Stimulated activated CD8-positive, alpha-beta memory T cell treated with anti-CD3 and anti-CD28 coated beads, Interleukin-7, amount 100 ng/mL, for 48 hours (primary cell): Measurements from ENCODE around the gene IQSEC1.

Experiments
- DNase-seq, 2 donors: peaks; one replicate each; pipeline ENCODE4 v3.0.0-alpha.2; 2020; ENCODE audit warnings: low read depth in 1 of 2; ENCODE audit errors: extremely low read depth in 1 of 2

The IQSEC1 gene

GRCh38 chr3:13017361-13018042, 55.7 kb downstream of the IQSEC1 start:
- no peak for DNase-seq

- DNase-seq, result no peak
Observed at GRCh38 chr3:13016721-13017255, 56.4 kb downstream of the IQSEC1 start.

GRCh38 chr3:13016083-13016720, 57.0 kb downstream of the IQSEC1 start:
- DNase-seq, result peak in 1 of 2 donors; percentile 27

- peak in 1 of 2 donors; percentile 42 for DNase-seq
Observed at GRCh38 chr3:13015286-13016082, 57.7 kb downstream of the IQSEC1 start.

- DNase-seq, result no peak
Observed at GRCh38 chr3:13014755-13015285, 58.4 kb downstream of the IQSEC1 start.

- DNase-seq, result peak in 1 of 2 donors; percentile 25
Observed at GRCh38 chr3:13013994-13014754, 59.1 kb downstream of the IQSEC1 start.

GRCh38 chr3:13013566-13013965, 59.7 kb downstream of the IQSEC1 start:
- DNase-seq, result no peak

- no peak for DNase-seq
Observed at GRCh38 chr3:13013151-13013561, 60.1 kb downstream of the IQSEC1 start.

- DNase-seq, result peak in 1 of 2 donors; percentile 56
Observed at GRCh38 chr3:13012221-13012691, 61.0 kb downstream of the IQSEC1 start.

- DNase-seq, result peak; percentile 72 to 88
Observed at GRCh38 chr3:13011573-13012220, 61.5 kb downstream of the IQSEC1 start.

GRCh38 chr3:13010780-13011572, 62.3 kb downstream of the IQSEC1 start:
- no peak for DNase-seq

GRCh38 chr3:13009946-13010315, 63.3 kb downstream of the IQSEC1 start:
- no peak for DNase-seq

- peak in 1 of 2 donors; percentile 43 for DNase-seq
Observed at GRCh38 chr3:13009132-13009945, 63.9 kb downstream of the IQSEC1 start.

GRCh38 chr3:13008155-13008995, 64.9 kb downstream of the IQSEC1 start:
- DNase-seq, result no peak

GRCh38 chr3:13007251-13007941, 65.8 kb downstream of the IQSEC1 start:
- DNase-seq, result no peak

- no peak for DNase-seq
Observed at GRCh38 chr3:13006216-13006990, 66.8 kb downstream of the IQSEC1 start.
